Endodermal cell (in vitro differentiated cells): ENCODE results near the gene CAPN14. TPM values are rescaled to one million over a fixed set of nuclear protein-coding genes. Genes with fewer than 3 reads are reported as not detected.

Experiments
- DNase-seq: peaks from one replicate; pipeline ENCODE4 v3.0.0-alpha.2; 2017
- H3K27ac ChIP-seq: 2 replicates; pipeline ENCODE4 v1.5.1; 2013; ENCODE audit warnings: mild to moderate bottlenecking, low read depth, low read length, moderate library complexity
- H3K27me3 ChIP-seq: 2 replicates; pipeline ENCODE4 v1.6.1; 2013; ENCODE audit warnings: mild to moderate bottlenecking, low read length, moderate library complexity; ENCODE audit not compliant: insufficient read depth, control insufficient read depth, poor library complexity, severe bottlenecking
- H3K36me3 ChIP-seq: 2 replicates; pipeline ENCODE4 v1.7.0; 2013; ENCODE audit warnings: mild to moderate bottlenecking, low read length, moderate library complexity; ENCODE audit not compliant: control insufficient read depth, insufficient read depth
- H3K4me1 ChIP-seq: one replicate; pipeline ENCODE4 v1.7.0; 2013; ENCODE audit warnings: low read length; ENCODE audit not compliant: control insufficient read depth, insufficient read depth
- H3K4me3 ChIP-seq: 2 replicates; pipeline ENCODE4 v1.5.1; 2013; ENCODE audit warnings: mild to moderate bottlenecking, low read length, moderate library complexity
- H3K9ac ChIP-seq: 2 replicates; pipeline ENCODE4 v1.6.1; 2013; ENCODE audit warnings: mild to moderate bottlenecking, low read length, moderate library complexity; ENCODE audit not compliant: poor library complexity, severe bottlenecking; ENCODE audit errors: extremely low read depth
- H3K9me3 ChIP-seq: 2 replicates; pipeline ENCODE4 v1.6.1; 2013; ENCODE audit warnings: mild to moderate bottlenecking, low read length, moderate library complexity; ENCODE audit not compliant: control insufficient read depth
- H3K27ac Mint-ChIP-seq: 2 replicates; pipeline ENCODE4 v1.8.0; 2020; ENCODE audit warnings: mixed read lengths
- H3K27me3 Mint-ChIP-seq: 2 replicates; pipeline ENCODE4 v1.8.0; 2021; ENCODE audit warnings: mild to moderate bottlenecking, mixed read lengths; ENCODE audit not compliant: insufficient read depth
- H3K36me3 Mint-ChIP-seq: 2 replicates; pipeline ENCODE4 v1.8.0; 2020; ENCODE audit warnings: low read depth, mixed read lengths
- H3K4me1 Mint-ChIP-seq: 2 replicates; pipeline ENCODE4 v1.8.0; 2020; ENCODE audit warnings: mixed read lengths
- H3K4me3 Mint-ChIP-seq: 2 replicates; pipeline ENCODE4 v1.8.0; 2020; ENCODE audit warnings: mild to moderate bottlenecking, moderate library complexity, mixed read lengths
- H3K9me3 Mint-ChIP-seq: 2 replicates; pipeline ENCODE4 v1.8.0; 2020; ENCODE audit warnings: mild to moderate bottlenecking, mixed read lengths
- CTCF ChIP-seq: fragments of 200-600 bp; sonication (generic); conservative IDR thresholded peaks from 2 replicates; pipeline ENCODE4 v1.5.0; 2021; ENCODE audit warnings: antibody characterized with exemption, mild to moderate bottlenecking
- WGBS, 2 experiments: methylation state at CpG; one replicate each; pipeline versions ENCODE4 v1.1.5 to v1.1.7; 2013; ENCODE audit warnings: missing lambda C conversion rate in 2 of 2, mixed read lengths in 1 of 2; ENCODE audit not compliant: insufficient coverage in 1 of 2, insufficient read length in 1 of 2; 5-methylcytosine and 5-hydroxymethylcytosine counted together
- total RNA-seq, 2 donors: library from RNA; stranded (reverse); fragmentation: NEBNext Ultra II Directional in 1 of 2; extraction: Animal tissue kit (Norgen Biotek cat#: 25700) in 1 of 2; gene quantifications; 2 replicates in 1 of 2; 3 replicates in 1 of 2; pipeline ENCODE4 v1.2.1, GENCODE V29; 2021

Gene CAPN14
- total RNA-seq, 2 donors from 2014 or later: 0.31 to 0.40 TPM

GRCh38 chr2:31136732-31137131 lies 80.6 kb downstream of the CAPN14 start:
- H3K4me3 Mint-ChIP-seq: peak overlapping the region; percentile 53
- Histone ChIP-seq H3K9me3 (no peaks in the 10 kb centered on the region), H3K36me3 (no peaks in the 10 kb centered on the region), H3K27me3 (peaks cover 87% of the 10 kb centered on the region), H3K4me3 (no peak overlapping the region), H3K9ac (no peak overlapping the region), H3K27ac (no peak overlapping the region), H3K4me1 (no peaks in the 10 kb centered on the region)
- 83 to 93% methylated on average over 8 to 10 of the region's 10 CpGs for WGBS, 2 experiments
- H3K9me3 Mint-ChIP-seq: no peaks in the 10 kb centered on the region
- H3K27ac Mint-ChIP-seq: no peak overlapping the region
- no peak for TF ChIP-seq CTCF
- peaks cover 9% of the 10 kb centered on the region for H3K4me1 Mint-ChIP-seq
- H3K27me3 Mint-ChIP-seq: peaks cover 77% of the 10 kb centered on the region
- DNase-seq: no peak
- no peaks in the 10 kb centered on the region for H3K36me3 Mint-ChIP-seq

- H3K36me3 Mint-ChIP-seq: no peaks in the 10 kb centered on the region
- no peak for TF ChIP-seq CTCF
- no peak overlapping the region for H3K27ac Mint-ChIP-seq
- Histone ChIP-seq H3K27me3 (peaks cover 80% of the 10 kb centered on the region), H3K27ac (no peak overlapping the region), H3K4me1 (no peaks in the 10 kb centered on the region), H3K4me3 (no peak overlapping the region), H3K36me3 (no peaks in the 10 kb centered on the region), H3K9me3 (no peaks in the 10 kb centered on the region), H3K9ac (no peak overlapping the region)
- 82 to 94% methylated on average over 2 to 3 of the region's 3 CpGs for WGBS, 2 experiments
- H3K27me3 Mint-ChIP-seq: peaks cover 75% of the 10 kb centered on the region
- H3K4me1 Mint-ChIP-seq: peaks cover 12% of the 10 kb centered on the region
- no peaks in the 10 kb centered on the region for H3K9me3 Mint-ChIP-seq
- no peak overlapping the region for H3K4me3 Mint-ChIP-seq
- no peak for DNase-seq
These were observed 81.3 kb downstream of the CAPN14 start for GRCh38 chr2:31136000-31136399.

GRCh38 chr2:31134480-31134879 lies 82.8 kb downstream of the CAPN14 start:
- H3K36me3 Mint-ChIP-seq: no peaks in the 10 kb centered on the region
- TF ChIP-seq CTCF: no peak
- Histone ChIP-seq H3K9me3 (no peaks in the 10 kb centered on the region), H3K4me3 (no peak overlapping the region), H3K4me1 (peaks cover 8% of the 10 kb centered on the region), H3K27ac (no peak overlapping the region), H3K27me3 (peaks cover 65% of the 10 kb centered on the region), H3K9ac (no peak overlapping the region), H3K36me3 (no peaks in the 10 kb centered on the region)
- H3K27ac Mint-ChIP-seq: no peak overlapping the region
- no peak for DNase-seq
- H3K4me1 Mint-ChIP-seq: peaks cover 12% of the 10 kb centered on the region
- 80 to 88% methylated on average over 2 to 5 of the region's 5 CpGs for WGBS, 2 experiments
- H3K9me3 Mint-ChIP-seq: no peaks in the 10 kb centered on the region
- H3K27me3 Mint-ChIP-seq: peaks cover 60% of the 10 kb centered on the region
- no peak overlapping the region for H3K4me3 Mint-ChIP-seq
